GM11168 (cell line): ENCODE data around the gene RFX2.
"Not testable (repeated sequence)": the region's sequence is repeated elsewhere in the genome, so short reads cannot be mapped to it uniquely, and the experiment has no call there.

Experiments used
- in situ Hi-C: fragments of 300-500 bp; cut with MboI; formaldehyde crosslinking; loops from one replicate; pipeline ENCODE4 v1.12.0; 2022; ENCODE audit warnings: low sequenced_read_pairs; ENCODE audit not compliant: unreplicated experiment

RFX2 gene

DNA sequence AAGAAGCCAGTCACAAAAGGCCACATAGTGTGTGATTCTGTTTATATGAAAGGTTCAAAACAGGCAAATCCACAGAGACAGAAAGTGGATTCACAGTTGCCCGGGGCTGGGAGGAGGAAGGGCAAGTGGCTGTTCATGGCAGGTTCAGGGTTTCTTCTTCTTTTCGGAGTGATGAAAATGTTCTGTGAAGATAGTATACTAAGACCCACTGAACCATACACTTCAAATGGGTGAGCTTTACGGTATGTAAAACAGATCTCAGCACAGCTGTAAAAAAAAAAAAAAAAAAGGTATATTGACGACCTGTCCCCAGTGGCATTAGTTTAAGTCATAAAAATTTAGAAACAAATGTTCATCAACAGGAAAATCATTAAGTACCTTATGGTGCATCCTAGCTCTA lies 32.2 kb downstream of the RFX2 start:
- in situ Hi-C loops, result no loop called here

DNA sequence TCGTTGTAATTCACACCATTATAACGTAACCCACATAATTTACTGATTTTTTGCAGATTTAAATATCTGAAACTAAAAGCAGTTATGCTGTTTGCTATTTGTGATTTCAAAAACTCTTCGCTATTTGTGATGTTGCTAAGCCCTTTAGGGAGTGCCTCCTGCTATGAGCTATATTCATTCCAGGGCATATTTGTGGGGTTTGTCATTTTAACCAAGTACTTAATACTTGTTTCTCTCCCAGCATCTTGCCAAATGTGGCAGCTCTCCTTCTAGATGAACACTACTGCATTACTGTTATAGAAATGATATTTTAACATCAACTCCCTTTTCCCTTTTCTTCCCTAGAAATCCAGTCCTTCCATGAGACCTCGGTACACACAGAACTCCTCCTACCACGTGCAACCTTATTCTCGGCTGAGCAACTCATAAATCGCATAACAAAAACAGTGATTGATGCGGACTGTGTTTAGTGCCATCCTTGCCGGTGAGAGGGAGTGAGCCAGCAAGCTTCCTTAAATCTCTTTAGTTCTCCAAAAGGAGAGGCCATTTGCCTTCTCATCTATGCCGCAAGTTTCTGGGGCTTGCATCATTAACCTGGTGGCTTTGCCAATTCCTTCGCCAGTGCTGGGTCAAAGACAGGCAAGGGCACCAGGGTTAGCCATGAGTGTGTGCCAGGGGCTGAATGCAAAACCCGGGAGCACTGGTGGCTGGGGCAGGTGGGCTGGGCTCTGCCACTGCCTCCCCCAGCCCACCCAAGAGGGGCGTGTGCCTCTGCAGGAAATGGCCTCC lies 33.4 kb downstream of the RFX2 start:
- in situ Hi-C loops, result no loop called here

- in situ Hi-C loops, result no loop called here
Measured at GRCh38 chr19:6076291-6076665, 34.0 kb downstream of the RFX2 start.

GRCh38 chr19:6074709-6075403 lies 35.4 kb downstream of the RFX2 start:
- in situ Hi-C loops, result no loop called here

DNA sequence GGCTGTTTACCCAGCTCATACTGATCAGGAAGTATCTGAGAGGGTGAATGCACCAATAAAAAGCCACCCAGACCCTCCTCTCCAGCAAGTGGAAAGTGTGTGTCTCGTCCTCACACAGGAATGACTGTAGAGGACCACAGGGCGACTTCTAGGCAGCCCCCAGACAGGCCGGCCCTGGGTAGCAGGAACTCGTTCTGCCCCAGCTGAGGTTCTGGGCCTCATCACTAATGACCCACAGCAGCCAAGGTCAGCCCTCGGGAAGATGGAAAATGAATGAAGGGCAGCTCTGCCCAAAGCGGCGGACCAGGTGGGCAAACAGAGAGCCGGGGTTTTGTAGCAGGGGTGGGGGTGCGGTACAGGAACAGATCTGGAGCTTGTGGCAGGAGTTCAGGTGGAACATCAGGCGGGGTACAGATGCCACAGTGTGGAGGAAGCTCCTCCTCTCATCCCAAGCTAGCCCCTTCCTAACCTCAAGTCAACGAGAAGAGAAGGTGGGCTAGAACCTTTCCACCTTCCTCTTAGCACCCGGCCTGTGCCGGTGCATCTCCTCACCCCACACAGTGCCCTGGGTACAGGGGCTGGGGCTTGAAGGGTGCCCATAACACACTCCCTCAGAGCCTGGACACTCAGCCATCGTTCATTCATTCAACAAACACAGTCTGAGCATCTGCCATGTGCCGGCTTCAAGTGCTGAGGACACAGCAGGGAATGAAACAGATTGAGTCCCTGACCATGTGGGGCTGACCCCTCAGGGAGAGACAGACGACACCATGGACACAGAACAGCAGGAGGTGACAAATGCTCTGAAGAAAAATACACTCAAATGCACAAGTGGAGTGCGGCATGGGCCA lies 36.2 kb downstream of the RFX2 start:
- in situ Hi-C loops, result no loop called here

DNA sequence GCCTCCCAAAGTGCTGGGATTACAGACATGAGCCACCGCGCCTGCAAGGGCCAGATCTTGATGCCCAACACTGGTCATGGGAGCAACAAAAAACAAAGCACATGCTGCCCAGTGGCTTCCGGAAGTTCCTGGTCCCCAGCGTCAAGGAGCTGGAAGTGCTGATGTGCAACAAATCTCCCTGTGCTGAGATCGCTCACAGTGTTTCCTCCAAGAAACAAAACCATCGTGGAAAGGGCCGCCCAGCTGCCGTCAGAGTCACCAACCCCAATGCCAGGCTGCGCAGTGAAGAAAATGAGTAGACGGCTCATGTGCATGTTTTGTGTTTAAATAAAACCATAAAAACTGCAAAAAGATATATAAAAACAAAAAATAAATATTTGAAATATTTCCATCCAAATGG lies 37.1 kb downstream of the RFX2 start:
- in situ Hi-C loops, result not testable (repeated sequence)

GRCh38 chr19:6071875-6072274 lies 38.4 kb downstream of the RFX2 start:
- in situ Hi-C loops, result no loop called here

DNA sequence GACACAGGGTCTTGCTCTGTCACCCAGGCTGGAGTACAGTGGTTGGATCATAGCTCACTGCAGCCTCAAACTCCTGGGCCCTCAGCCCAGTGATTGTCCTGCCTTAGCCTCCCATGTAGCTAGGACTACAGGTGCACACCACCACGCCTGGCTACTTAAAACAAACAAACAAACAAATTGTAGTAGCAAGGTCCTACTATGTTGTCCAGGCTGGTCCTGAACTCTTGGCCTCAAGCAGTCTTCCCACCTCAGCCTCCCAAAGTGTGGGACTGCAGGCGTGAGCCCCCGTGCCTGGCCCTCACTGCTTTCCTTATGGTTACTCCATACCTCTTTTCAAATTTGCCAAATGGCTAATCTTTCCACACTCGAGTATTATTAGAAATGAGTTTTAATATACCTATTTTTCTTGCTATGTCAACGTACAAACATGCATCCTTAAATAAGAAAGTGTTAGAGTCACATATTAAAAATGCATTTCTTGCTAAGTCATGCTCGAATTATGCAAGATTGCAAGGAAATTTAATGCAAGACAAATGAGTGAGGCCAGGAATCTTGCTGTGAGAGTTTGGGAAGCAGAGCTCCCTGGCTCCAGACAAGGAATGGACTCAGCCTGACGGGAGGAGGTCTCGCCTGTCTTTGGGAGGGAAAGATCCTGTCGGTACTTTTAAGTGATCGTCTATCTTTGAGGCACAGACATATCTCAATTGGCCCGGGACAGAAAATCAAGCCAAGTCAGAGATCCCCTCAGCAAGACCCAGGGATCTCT lies 39.4 kb downstream of the RFX2 start:
- in situ Hi-C loops, result no loop called here

GRCh38 chr19:6070207-6070681 lies 40.1 kb downstream of the RFX2 start:
- in situ Hi-C loops, result no loop called here

- in situ Hi-C loops, result no loop called here
Measured at GRCh38 chr19:6069268-6069791, 41.0 kb downstream of the RFX2 start.

DNA sequence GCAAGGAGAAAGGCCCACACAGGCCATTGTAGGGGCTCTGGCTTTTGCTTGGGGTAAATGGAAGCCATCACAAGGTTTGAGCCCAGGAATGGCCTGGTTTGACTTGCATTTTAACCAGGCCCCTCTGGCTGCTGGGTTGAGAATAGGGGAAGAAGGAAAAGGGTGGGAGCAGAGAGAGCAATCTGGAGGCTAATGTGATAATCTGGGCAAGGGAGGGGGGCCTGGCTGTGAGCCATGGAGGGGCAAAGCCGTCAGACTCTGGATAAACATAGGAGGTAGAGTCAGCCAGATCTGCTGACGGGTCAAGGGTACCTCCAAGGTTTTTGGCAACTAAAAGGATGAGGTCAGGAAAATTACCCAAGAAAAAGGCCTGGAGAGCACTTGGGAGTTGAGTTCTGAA lies 41.6 kb downstream of the RFX2 start:
- in situ Hi-C loops, result no loop called here

DNA sequence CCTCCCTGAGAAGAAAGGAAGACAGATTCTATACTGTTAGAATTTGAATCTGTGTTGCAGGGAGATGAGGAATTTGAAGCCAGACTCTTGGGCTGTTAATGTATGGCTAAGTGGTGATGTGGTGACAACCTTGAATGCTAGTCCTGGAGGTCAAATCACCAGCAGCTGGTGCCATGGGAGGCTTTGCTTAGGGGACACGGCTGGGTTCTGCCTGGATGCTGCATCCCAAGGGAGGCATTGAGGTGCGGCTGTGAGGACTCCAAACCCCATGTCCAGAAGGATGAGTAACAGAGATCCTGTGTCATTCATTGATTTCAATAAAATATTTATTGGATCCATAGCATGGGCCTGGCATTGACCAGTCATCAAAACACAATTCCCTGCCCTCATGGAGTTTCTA lies 42.3 kb downstream of the RFX2 start:
- in situ Hi-C loops, result no loop called here

GRCh38 chr19:6066661-6067646 lies 43.3 kb downstream of the RFX2 start:
- in situ Hi-C loops, result no loop called here

GRCh38 chr19:6065685-6066374 lies 44.5 kb downstream of the RFX2 start:
- in situ Hi-C loops, result no loop called here

GRCh38 chr19:6064336-6065073 lies 45.8 kb downstream of the RFX2 start:
- in situ Hi-C loops, result no loop called here

DNA sequence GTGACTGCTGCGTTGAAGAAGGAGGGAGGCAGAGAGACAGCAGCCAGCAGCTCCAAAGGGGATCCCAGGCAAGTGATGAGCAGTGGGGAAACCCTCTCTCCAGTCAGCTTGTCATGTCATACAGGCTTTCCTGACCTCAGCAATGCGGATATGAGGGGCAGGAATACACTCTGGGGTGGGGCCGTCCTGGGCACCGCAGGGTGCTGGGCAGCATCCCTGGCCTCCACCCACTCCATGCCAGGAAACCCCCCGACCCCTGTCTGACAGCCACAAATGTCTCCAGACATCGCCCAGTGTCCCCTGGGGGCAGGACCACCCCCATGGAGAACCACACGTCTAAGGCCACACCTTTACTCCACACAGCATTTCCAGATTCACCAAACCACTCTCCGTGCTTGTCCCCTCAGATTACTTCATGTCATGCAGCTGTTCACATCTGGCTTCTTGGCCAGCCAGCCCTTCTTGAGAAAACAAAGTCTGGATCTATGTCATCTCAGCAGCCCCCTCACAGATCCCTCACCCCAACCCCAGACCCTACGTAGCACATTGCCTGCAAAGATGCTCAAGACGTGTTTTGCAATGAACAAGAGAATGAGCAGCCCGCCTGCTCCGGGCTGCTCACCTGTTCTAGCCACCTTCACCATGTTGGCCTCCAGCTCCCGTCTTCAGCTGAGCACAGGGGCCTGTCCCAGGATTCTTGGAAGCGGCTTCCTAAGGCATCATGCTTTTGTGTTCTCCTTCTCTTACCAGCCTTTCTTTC lies 46.5 kb downstream of the RFX2 start:
- in situ Hi-C loops, result no loop called here
